SHP77 (cell line): ENCODE measurements around the gene DIP2B.
"Not testable (repeated sequence)": the region's sequence is repeated elsewhere in the genome, so short reads cannot be mapped to it uniquely, and the experiment has no call there.

ENCODE experiments used
- DNase-seq, 2 experiments: peaks; one replicate each; lab custom pipeline; 2025; lab: John Stamatoyannopoulos, UW

Gene DIP2B

DNA sequence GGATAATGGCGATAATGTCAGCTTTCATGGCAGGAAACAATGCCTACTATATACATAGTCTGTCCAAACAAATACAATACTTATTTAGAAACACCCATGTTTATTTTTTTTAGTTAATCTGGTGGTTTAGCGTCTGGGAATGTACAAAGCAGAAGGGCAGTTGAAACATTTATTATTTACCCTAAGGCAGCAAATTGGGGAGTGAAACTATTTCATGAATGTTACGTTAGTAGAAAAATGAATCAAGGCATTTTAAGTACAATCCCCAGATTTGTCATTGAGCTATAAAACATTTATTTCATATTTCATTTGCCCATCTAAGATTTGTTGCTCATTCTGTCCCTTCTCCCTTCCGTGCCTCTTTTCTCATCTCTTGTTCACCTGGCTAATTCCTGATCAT is 172.0 kb downstream of the DIP2B start:
- DNase-seq, result no peak

- no peak for DNase-seq
Observed at GRCh38 chr12:50677858-50678257, 173.1 kb downstream of the DIP2B start.

- no peak for DNase-seq
Observed at GRCh38 chr12:50678650-50679365, 174.0 kb downstream of the DIP2B start.

DNA sequence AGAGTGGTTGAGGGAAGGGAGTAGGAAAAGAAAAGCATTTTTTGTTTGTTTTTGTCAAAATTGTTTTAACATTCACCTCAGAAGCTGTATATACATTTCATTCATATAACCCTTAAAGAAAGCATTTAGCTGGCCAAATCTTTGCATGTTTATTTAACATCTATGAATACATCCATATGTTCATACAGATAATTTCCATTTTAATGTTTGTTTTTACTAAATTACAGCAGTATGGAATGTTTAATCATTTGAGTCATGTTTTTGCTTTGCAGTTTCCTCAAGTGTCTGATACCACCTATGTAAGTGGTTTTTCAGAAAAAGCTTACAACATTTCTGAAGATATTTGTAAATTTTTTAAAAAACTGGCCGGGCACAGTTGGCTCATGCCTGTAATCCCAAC is 174.8 kb downstream of the DIP2B start:
- DNase-seq, result no peak

DNA sequence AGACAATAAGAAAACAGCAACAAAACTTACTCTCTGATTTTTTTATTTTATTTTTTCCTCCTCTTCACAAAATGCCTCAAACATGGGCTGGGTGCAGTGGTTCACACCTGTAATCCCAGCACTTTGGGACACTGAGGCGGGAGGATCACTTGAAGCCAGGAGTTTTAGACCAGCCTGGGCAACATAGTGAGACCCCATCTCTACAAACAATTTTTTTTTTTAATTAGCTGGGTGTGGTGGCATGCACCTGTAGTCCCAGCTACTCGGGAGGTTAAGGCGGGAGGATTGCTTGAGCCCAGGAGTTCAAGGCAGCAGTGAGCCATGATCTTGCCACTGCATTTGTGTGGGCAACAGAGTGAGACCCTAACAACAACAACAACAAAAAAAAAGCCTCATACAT is 176.3 kb downstream of the DIP2B start:
- DNase-seq, result not testable (repeated sequence)

DNA sequence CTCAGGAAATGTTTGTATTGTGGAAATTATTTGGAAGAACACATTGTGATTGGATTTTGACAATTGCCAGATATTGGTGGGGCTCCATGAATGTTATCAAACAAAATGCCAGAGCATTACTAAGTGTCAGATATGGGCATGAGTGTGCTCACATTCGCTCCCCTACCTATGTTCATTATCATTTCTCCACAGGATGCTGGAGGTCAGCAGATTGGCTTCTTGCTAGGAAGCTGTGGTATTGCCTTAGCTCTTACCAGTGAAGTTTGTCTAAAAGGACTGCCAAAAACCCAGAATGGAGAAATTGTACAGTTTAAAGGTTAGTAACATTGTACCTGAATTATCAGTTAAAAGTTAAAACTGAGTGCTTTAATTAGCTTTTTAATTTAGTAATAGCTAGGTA is 180.9 kb downstream of the DIP2B start:
- no peak for DNase-seq

DNA sequence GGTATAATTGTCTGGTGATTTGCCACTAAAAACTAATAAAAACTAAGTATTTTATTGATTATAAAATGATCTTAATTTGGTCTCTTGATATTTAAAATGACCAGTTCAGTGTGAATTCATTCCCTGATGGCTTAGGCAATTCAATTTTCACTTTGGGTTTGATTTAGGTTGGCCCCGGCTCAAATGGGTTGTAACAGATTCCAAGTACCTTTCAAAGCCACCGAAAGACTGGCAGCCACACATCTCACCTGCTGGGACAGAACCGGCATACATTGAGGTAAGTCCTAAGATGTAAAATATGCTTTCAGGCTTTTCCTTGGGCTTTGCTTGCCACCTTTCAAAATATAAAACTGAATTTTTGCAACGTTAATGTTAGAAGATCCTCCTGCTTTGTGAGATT is 181.6 kb downstream of the DIP2B start:
- no peak for DNase-seq

- no peak for DNase-seq
Observed at GRCh38 chr12:50686976-50687375, 182.2 kb downstream of the DIP2B start.

DNA sequence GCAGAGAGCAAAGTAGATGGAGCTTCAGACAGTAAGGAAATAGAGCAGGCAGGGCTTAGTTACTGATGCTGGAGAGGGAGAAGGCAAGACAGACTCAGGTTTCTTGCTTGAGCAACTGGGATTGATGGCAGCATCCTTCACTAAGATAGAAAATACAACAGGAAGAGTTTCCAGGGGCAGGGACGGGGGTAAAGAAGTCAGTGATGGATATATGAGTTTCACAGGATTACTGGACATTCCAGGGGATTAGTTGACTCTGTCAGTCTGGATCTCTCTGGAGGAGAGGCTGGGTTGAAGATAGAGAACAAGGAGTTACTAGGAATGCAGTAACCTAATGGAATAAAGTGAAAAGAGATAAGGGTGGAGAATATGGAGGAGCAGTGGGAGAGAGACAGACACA is 184.7 kb downstream of the DIP2B start:
- no peak for DNase-seq

DNA sequence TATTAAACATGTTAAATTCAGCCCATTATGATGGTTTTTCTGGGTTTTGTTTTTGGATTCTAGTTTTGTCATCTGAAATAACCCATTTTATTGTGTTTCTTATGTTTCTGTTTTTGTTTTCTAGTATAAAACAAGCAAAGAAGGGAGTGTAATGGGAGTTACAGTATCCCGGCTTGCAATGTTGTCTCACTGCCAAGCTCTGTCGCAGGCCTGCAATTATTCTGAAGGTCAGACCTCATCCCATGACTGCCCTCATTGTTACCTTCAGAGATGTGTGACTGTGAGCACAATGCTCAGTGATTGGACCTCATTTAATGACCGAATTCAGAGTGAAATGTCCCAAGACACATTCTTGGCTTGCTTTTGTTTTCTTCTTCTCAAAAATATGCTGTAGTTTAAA is 186.1 kb downstream of the DIP2B start:
- DNase-seq, result no peak

GRCh38 chr12:50695961-50696360 is 191.2 kb downstream of the DIP2B start:
- no peak for DNase-seq

DNA sequence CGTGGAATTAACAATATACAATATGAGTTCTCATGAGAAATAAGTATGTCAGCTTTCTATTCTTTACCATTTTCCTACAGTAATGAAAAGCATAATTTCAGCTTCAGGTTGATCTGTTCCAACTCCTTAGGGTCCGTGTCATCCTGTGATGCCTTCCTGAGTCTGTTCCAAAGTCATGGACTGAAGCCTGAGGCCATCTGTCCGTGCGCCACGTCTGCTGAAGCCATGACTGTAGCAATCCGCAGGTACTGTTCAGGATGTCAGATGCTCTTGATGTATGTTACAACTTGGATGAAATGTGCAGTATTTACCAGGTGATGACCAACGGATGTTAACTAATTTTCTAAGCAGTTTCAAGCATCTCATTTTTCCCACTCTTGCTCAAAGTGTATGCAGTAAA is 192.1 kb downstream of the DIP2B start:
- DNase-seq, result no peak

- DNase-seq, result no peak
Observed at GRCh38 chr12:50699154-50699553, 194.4 kb downstream of the DIP2B start.

GRCh38 chr12:50699940-50700339 is 195.2 kb downstream of the DIP2B start:
- no peak for DNase-seq

DNA sequence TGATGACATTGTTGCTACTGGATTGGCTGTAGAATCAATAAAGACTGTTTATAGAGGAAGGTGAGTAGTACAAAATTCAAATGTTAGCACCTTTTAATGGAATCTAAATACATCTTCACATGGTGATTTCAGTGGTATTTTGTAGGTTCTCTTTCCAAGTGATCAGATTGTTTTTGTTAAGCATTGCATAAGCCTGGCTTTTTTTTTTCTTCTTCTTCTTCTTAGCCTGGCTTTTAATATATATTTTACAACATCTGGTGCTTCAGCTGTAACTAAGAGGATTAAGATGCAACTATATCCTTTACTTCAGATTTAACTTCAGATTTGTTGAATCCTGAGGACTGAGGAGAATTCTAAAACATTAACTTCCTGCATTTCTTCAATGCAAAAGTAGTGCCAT is 201.8 kb downstream of the DIP2B start:
- DNase-seq, result no peak

GRCh38 chr12:50707396-50707795 is 202.6 kb downstream of the DIP2B start:
- no peak for DNase-seq

DNA sequence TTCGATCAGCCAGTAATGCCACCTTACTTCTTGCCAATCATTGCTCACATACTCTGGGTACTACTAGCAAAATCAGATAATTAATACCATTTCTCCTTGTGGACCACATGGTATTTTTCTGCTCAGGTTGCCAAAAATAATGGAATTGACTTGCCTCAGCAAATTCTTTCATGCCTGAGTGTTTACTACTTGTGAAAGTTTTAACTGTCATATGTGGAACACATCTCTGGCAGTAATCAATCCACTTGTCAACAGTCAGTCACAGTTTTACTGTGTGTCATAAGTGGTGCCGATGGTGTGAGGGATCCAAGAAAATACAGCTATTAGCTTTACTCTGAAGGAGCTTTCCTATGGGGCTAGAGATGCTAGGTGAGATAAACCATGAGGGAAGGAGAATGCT is 203.8 kb downstream of the DIP2B start:
- no peak for DNase-seq

DNA sequence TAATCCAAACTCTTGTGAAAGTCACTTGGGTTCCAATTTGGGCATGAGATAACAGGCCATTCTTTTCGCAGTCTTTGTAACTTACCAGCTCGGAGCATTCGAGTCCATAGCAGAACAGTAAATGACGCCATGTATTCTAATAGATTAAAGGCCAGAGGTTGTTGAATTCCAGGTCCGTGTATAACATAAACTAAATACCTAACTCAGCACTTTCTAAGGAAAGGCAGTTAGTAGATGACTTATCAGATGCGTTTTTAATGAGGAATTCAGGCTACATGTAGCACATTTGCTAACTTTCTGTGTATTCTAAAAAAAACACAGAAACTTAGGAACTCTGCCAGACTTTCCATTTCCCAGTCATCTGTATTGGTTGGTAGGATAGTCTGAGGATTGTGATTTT is 206.3 kb downstream of the DIP2B start:
- DNase-seq, result no peak

DNA sequence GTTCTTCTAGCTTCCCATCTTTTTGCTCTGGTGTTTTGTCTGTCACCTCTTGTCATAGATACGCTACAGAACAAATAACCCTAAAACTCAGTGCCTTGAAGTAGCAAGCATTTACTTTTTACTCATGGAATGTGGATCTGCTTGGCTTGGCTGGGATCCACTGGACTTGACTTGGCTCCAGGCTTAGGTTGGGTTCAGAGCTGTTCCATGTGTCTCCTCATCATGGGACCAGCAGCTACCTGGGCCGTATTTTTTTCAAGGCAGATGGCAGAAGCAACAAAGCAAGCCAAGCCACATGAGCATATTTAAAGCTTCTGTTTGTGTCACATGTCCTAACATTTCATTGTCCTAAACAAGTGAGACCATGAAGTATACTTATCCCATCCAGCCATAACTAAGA is 210.4 kb downstream of the DIP2B start:
- DNase-seq, result no peak

DNA sequence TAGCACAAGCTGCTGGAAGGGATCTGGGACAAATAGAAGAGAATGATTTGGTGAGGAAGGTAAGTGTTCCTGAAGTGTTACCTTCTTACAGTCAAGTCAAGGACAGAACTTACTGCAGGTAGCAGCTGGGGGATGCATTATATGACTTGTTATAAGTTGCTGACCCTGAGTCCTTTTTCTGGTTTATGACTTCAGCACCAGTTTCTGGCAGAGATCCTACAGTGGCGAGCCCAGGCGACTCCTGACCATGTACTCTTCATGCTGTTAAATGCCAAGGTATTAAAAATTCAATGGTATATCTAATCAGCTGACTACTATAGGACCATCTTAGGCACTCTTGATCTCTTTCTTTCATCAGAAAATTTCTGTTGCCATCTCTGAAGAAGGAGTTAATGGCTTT is 214.0 kb downstream of the DIP2B start:
- no peak for DNase-seq

- no peak for DNase-seq
Observed at GRCh38 chr12:50720085-50720484, 215.3 kb downstream of the DIP2B start.

GRCh38 chr12:50720501-50720900 is 215.7 kb downstream of the DIP2B start:
- no peak for DNase-seq

- DNase-seq, result no peak
Observed at GRCh38 chr12:50723865-50724264, 219.1 kb downstream of the DIP2B start.
